GM19372 (cell line): ENCODE measurements around the gene NLGN2.

Source experiments
- ATAC-seq: cut with Tn5 transposase; IDR thresholded peaks from one replicate; pipeline ENCODE4 v1.9.1; 2021; ENCODE audit warnings: mild to moderate bottlenecking, low read depth, moderate library complexity; ENCODE audit not compliant: unreplicated experiment

NLGN2 gene

DNA sequence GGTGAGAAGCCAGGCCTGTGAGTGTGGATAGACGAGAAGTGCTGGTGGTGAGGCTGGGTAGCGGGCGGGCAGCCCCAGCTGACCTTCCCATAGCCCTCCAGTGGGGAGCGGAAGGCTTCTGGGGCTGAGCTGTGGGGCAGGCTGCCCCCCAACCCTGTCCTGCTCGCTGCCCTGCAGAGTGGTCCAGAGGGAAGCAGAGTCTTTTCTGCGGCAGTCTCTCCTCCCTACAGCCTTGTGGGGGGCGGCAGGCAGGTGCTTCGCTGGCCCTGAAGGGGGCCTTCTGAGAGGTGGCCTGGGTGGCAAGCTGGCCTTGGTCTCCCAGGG is 3.7 kb downstream of the NLGN2 start:
- ATAC-seq = no peak

DNA sequence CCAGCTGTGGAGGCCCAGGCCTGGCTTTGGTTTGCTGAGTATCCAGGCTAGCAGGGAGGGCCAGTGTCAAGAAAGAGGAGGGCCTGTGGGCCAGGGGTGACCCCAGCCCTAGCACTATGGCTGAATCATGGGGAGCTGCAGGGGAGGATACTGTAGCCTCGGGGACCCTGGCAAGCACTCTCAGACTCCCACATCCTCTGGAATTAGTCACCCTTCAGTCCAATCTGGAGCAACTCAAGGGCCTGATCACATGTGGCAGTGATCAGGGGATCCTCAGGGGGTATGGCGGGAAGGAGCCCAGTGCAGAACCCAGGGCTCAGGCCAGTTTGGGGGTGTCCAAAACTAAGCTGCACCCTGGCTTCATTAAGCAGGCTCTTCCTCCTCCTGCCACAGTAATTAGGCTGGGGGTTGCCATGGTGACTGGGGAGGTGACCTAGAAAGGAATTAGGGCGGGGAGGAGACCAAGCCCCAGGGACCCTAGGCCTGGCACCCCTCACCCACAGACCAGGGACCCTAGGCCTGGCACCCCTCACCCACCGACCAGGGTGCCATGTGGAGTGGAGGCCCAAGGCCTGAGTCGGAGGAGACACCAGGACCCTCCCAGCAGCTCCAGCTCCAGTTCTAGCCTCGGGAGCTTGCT is 5.8 kb downstream of the NLGN2 start:
- no peak for ATAC-seq

DNA sequence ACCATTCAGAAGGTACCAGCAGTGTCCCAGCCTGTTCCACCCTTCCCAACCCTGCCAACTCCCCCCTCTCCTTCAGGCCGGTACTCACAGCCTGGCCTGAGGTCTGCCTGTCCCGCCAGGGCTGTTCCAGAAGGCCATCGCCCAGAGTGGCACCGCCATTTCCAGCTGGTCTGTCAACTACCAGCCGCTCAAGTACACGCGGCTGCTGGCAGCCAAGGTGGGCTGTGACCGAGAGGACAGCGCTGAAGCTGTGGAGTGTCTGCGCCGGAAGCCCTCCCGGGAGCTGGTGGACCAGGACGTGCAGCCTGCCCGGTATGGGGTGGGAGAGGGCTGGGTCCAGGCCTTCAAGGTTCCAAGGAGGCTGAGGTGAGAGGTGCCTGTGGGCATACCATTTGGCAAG is 7.2 kb downstream of the NLGN2 start:
- ATAC-seq = no peak

DNA sequence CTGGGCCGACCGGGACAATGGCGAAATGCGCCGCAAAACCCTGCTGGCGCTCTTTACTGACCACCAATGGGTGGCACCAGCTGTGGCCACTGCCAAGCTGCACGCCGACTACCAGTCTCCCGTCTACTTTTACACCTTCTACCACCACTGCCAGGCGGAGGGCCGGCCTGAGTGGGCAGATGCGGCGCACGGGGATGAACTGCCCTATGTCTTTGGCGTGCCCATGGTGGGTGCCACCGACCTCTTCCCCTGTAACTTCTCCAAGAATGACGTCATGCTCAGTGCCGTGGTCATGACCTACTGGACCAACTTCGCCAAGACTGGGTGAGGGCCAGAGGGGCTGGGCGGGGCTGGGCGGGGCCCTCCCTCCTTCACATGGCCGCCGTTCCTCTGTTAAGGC is 8.1 kb downstream of the NLGN2 start:
- ATAC-seq = no peak

DNA sequence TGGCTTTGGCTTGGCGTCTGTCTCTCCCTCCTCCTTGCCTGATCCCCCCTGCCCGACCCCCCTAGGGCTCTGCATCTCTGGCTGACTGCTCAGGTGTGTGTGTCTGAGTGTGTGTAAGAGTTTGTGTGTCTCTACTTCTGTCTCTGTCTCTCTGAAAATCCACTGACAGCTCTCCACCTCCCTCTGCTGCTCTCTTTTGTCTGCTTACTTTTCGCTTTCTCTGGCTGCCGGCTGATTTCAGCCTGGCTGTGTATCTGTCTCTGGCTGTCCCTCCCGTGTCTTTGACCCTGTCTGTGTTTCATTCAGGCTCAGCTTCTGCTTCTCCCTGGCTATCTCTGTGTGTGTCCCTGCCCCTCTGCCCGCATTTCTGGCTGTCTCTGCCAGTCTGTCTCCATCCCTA is 8.7 kb downstream of the NLGN2 start:
- no peak for ATAC-seq

DNA sequence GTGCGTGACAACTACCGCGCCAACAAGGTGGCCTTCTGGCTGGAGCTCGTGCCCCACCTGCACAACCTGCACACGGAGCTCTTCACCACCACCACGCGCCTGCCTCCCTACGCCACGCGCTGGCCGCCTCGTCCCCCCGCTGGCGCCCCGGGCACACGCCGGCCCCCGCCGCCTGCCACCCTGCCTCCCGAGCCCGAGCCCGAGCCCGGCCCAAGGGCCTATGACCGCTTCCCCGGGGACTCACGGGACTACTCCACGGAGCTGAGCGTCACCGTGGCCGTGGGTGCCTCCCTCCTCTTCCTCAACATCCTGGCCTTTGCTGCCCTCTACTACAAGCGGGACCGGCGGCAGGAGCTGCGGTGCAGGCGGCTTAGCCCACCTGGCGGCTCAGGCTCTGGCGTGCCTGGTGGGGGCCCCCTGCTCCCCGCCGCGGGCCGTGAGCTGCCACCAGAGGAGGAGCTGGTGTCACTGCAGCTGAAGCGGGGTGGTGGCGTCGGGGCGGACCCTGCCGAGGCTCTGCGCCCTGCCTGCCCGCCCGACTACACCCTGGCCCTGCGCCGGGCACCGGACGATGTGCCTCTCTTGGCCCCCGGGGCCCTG is 9.5 kb downstream of the NLGN2 start:
- ATAC-seq = no peak

DNA sequence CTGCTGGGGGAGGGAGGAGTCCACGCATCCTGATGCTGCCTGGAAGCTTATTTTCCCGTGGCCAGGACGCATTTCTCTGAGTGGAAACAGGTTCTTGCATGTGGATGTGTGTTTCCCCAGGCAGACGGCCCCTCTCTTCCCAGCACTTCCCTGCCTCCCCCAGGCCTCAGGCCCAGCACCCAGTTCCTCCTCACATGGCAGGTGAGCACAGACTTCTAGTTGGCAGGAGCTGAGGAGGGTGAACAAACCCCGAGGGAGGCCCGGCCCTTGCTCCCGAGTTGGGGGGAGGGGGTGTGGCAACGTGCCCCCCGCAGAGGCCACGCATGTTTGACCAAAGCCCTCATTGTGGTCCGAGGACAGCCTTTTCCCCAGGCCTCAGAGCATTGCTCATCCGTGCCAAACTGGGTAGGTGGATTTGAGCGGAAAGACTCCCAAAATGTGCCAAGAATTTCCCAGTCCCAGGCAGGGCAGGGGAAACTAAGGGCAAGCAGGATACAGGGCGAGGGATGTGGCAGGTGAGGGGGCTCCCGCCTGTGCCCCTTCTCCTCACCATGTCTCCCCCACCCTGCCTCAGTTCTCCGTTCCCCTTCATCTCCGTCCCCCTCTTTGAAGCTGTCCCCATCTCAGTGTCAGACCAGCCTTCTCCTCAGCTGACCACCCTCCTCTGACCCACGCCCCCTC is 11.0 kb downstream of the NLGN2 start:
- no peak for ATAC-seq

DNA sequence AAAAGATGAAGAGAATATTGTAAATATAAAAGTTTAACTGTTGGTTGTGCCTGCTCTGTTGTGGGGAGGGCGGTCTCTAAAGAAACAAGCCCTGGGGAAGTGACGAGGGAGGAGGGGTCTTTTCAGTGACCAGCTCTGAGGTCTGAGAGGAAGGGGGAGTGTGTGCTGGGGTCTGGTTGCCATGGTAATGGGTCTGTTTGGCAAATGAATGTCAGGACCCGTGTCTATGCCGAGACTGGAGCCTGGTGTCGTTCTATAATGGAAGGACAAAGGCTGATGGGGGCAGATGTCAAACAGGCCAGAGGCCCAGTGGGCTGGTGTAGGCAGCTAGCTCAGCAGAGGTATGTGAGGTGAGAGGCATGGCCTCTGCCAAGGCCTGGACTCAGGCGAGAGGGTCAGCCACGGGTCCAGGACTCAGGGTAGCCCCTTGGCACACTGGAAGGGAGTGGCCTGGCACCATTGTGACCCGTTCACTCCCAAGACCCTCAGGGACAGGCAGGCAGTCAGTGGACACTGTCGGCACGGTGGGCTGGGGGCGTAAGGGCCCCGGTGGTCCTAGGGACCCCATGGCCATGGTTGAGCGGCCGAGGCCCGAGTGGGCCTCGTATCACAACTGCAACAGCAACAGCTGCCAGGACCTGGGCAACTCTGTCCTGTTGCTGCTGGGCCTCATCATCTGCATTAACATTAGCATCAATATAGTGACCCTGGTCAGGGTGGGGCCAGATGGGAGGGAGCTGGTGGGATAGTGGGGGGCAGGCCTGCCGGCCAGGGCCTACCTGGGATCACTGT is 12.4 kb downstream of the NLGN2 start, which contains the start of gene SPEM1:
SPEM1 (plus strand) TSS at position 506 of the 792 bp plus-strand sequence; CDS start at position 567, 61 bp downstream.
- no peak for ATAC-seq

DNA sequence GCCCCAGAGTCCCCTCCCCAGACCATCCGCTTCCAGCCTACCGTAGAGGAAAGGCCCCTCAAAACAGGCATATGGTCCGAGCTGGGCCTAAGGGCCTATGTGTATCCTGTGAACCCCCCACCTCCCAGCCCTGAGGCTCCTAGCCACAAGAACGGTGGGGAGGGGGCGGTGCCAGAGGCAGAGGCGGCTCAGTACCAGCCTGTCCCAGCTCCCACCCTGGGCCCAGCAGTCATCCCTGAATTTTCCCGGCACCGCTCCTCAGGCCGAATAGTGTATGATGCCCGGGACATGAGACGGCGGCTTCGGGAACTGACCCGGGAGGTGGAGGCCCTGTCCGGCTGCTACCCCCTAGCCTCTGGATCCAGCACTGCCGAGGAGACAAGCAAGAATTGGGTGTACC is 13.5 kb downstream of the NLGN2 start:
- no peak for ATAC-seq

DNA sequence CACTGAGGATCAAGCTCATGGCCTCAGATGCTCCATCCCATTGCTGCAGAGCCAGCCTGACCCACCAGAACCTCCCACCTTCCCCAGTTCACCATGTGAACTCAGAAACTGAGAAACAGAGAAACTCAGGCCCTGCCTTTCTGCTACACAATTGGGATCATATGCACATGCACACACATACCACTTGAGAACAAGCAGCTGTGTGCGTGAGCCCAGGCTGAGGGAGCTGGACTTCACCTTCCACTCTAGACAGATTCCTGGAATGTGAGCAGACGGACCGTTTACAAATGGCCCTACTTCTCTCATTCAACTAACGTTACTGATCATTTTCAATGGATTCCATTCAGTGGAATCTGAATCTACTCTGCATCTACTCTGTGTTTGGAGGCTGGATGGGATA is 16.0 kb downstream of the NLGN2 start:
- no peak for ATAC-seq

DNA sequence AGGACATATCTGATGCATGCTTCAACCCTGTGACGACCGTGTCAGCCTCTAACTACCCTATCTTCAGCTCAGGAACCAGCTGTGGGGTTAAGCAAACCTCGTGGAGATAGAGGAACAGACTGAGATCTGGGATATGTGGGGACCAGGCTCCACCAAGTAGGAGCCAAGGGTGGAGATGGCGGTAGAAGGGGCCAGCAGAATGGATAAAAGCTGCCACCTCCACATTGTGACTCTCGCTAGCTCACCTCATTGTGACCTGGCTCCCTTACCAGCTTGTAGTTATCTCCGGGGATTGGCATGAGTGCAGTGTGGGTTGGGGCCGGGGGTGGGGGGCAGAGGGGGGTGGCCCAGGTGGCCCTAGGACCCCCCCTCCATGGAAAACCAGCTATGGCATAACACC is 17.7 kb downstream of the NLGN2 start, which contains the start of gene SPEM2:
SPEM2 (plus strand) TSS at position 301 of the 400 bp plus-strand sequence; CDS start at position 374, 73 bp downstream.
- ATAC-seq = no peak

DNA sequence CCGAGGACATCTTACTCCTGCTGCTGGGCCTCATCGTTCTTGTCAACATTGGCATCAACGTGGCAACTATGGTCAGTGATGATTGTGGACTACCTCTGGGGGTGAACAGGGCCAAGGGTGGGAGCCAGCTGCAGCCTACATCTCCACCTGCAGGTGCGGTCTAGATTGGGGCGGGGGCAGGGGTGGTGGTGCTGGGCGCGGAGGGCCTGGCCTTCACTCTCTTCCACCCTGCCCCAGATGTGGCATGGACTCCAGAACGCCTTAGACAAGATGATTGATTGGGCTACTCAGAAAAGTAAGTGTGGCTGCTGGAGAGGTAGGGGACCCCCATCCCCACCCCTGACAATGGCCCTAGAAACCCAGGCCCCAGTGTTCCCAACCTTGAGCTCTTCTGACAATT is 18.1 kb downstream of the NLGN2 start:
- no peak for ATAC-seq

DNA sequence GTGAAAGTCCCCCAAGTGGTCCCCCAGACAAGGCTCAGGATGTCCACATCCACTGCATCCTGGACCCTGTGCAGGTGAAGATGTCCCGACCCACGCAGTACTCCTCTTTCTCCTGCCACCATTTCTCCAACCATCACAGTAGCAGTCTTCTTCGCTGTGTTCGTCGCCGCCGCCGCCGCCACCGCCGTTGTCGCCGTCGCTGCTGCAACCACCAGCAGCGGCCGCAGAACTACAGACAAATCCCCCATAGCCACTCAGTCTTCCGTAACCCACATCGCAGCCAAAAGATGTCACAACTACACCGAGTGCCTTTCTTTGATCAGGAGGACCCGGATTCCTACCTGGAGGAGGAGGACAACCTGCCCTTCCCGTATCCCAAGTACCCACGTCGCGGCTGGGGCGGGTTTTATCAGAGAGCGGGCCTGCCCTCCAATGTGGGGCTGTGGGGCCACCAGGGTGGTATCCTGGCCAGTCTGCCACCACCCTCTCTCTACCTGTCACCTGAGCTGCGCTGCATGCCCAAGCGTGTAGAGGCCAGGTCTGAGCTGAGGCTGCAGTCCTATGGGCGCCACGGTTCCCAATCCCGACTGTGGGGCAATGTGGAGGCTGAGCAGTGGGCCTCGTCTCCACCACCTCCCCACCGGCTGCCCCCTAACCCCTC is 18.7 kb downstream of the NLGN2 start:
- ATAC-seq = no peak

DNA sequence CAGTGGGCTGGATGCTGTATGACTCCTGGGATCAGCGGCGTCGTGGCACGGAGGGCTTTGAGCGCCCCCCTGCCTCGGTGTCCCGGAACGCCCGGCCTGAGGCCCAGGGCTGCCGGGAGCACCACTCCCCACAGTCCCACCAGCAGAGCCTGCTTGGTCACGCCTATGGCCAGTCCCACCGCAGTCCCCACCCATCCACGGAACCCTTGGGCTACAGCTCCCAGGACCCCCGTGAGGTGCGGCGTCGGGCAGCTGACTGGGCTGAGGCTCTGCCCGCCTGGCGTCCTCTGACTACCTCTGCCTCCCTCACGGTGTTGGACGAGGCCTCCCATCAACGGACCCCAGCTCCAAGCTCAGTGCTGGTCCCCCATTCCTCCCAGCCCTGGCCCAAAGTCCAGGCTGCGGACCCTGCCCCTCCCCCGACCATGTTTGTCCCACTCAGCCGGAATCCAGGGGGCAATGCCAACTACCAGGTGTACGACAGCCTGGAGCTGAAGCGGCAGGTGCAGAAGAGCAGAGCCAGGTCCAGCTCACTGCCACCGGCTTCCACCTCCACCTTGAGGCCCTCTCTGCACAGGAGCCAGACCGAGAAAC is 19.3 kb downstream of the NLGN2 start:
- ATAC-seq = no peak

DNA sequence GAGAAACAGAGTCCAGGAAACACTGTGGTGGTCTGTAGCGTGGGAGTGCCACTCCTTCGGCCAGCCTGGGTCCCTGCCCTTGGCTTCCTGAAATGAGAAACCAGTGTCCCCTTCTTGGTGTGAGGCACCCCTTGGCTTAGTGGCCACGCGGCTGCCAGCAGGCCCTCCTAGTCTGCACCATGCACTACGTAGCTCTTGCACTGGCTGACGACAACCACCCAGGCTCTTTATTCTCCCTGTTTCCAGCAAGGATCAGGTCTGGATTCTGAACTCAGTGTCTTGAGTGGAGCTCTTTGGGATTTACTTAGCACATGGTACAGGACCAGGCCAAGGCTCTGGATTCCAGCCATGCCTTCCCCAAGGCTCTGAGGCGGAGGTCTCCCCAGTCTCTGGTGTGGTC is 19.9 kb downstream of the NLGN2 start:
- no peak for ATAC-seq

DNA sequence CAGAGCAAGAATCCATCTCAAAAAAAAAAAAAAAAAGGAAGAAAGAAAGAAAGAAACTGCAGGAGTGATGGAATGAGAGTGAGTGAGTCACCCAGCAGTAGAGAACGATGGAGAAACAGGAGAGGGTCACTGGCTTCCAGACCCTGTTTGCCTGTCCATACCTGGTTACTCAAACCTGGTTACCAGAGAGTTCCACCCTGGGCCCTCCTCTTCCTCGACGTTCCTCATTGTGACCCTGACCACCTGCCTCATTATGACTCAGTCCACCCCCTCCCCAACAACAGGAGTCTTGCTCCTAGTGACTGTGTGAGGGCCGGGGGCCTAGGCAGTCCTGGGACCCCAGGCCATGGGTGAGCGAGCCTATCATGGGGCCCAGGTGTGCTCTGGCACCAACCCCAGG is 20.9 kb downstream of the NLGN2 start, which contains the start of gene SPEM3:
SPEM3 (plus strand) TSS at position 301 of the 400 bp plus-strand sequence; CDS start at position 347, 46 bp downstream.
- ATAC-seq = no peak

DNA sequence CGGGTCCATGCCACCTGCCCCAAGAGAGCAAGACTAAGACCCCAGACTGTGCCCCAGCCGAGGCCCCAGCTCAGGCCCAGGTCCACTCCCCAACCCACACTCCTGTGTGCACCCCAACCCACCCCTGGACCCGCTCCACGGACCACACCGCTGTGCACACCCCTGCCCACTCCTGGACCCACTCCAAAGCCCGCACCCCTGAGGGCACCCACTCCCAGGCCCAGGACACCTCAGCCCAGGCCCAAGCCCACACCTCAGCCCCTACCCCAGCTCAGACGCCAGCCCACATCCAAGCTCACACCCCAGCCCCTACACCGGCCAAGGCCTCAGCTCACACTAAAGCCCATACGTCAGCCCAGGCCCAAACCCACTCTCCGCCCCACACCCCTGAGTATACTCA is 22.1 kb downstream of the NLGN2 start:
- no peak for ATAC-seq

DNA sequence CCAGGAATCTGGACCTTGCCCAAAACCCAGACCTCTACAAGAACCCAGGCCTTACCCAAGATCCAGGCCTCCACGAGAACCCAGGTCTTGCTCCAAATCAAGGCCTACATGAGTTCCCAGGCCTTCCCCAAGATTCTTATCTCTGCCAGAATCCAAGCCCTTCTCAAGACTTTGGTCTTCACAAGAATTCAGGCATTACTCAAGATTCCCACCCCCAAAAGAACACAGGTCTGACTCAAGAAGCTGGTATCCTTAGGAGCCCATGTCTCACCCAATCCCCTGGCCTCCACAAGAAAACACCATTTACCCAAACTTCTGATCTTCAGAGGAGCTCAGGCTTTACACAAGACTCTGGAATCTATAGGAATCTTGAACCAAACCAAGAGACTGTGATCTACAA is 23.6 kb downstream of the NLGN2 start:
- no peak for ATAC-seq

DNA sequence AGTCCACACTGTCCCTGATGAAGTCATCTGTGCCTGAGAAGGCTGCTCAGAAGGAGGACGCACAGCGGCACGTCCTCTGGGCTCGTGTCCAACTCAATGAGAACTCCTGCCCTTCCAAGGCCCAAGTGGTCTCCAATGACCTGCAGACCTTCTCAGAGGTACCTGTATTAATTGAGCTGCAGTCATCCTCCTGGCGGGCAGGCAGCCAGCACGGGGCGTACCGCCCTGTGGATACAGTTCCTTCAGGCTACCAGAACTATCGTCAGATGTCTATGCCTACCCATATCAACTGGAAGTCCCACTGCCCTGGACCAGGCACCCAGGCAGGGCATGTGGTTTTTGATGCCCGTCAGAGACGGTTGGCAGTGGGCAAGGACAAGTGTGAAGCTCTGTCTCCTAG is 24.7 kb downstream of the NLGN2 start:
- no peak for ATAC-seq
